ENCODE measurements around the gene TMEM79. TPM values are rescaled to one million over a fixed set of nuclear protein-coding genes. Genes with fewer than 3 reads are reported as not detected.

TMEM79 gene
- total RNA-seq, 1 donor from 2014 or later: 3.3 TPM

DNA sequence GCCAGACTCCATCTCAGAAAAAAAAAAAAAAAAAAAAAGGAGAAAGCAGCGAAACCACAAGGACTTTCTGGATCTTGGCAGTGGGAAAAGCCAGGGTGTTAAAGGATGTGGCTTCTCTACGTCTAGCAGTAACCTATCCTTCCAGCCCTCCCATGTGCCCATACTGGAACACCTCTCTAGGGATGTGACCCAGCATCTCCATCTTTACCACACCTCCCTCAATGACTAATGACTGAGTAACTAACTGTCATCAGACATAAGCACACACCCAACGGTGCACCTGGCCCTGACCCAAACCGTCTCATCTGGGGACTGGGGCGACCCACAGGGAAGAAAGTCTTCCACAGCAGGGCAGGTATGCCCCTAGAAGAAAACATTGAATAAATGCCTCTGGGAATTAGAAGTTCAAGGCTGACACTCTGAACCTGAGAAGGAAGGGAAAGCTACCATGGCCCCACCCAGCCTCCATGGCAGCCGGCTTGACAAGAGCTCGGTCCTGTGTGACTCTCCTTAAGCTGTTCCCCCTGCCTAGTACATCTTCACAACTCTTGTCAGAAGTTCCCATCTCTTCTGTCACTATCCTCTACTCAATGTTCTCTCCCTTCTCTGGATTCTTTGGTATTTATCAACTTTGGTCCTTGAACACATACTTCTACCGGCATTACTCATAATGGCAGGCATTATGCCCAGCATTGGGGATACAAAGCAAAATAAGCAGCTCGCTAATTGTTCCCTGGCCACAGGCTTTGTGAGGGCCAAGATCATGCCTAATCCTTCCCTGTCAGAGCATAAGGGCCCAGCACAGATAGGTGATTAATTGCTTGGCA lies 21.5 kb upstream of the TMEM79 start:
- Mint-ChIP-seq H3K4me3 (ENCODE audit: unreplicated experiment) (no peak overlapping the region), H3K27ac (ENCODE audit: unreplicated experiment) (no peak overlapping the region)

DNA sequence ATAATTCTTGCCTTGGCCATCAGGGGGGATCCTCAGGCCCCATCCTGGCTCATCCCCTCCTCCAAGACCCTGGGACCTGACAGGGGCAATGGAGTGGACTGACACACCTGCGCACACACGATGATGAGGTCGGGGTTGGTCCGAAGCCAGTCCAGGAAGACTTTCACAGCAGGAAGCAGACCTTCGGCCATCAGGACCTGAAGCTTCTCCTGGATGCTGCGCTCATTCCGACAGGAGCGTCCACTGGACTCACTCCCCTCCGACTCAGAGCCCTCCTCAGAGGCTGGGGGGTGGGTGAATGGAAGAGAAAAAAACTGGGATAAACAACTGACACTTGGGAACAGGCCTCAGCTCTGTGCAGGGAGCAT lies 20.9 kb upstream of the TMEM79 start:
- Mint-ChIP-seq H3K27ac (ENCODE audit: unreplicated experiment) (no peak overlapping the region), H3K36me3 (ENCODE audit: unreplicated experiment) (peaks cover 67% of the 10 kb centered on the region), H3K9me3 (ENCODE audit: unreplicated experiment) (no peaks in the 10 kb centered on the region), H3K4me3 (ENCODE audit: unreplicated experiment) (no peak overlapping the region), H3K27me3 (ENCODE audit: unreplicated experiment) (no peaks in the 10 kb centered on the region), H3K4me1 (ENCODE audit: unreplicated experiment) (no peaks in the 10 kb centered on the region)
- no peak for DNase-seq (ENCODE audit: extremely low spot score, unreplicated experiment)
- TF ChIP-seq, protein P1, sequence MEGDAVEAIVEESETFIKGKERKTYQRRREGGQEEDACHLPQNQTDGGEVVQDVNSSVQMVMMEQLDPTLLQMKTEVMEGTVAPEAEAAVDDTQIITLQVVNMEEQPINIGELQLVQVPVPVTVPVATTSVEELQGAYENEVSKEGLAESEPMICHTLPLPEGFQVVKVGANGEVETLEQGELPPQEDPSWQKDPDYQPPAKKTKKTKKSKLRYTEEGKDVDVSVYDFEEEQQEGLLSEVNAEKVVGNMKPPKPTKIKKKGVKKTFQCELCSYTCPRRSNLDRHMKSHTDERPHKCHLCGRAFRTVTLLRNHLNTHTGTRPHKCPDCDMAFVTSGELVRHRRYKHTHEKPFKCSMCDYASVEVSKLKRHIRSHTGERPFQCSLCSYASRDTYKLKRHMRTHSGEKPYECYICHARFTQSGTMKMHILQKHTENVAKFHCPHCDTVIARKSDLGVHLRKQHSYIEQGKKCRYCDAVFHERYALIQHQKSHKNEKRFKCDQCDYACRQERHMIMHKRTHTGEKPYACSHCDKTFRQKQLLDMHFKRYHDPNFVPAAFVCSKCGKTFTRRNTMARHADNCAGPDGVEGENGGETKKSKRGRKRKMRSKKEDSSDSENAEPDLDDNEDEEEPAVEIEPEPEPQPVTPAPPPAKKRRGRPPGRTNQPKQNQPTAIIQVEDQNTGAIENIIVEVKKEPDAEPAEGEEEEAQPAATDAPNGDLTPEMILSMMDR (IDR thresholded peaks at IDR 0.05): no peak

More for the DNA sequence above, 21.5 kb upstream of the TMEM79 start:
- H3K4me1 Mint-ChIP-seq (ENCODE audit: unreplicated experiment): no peaks in the 10 kb centered on the region
- DNase-seq (ENCODE audit: extremely low spot score, unreplicated experiment): no peak
- TF ChIP-seq, protein P1 (IDR thresholded peaks at IDR 0.05): no peak
- H3K9me3 Mint-ChIP-seq (ENCODE audit: unreplicated experiment): no peaks in the 10 kb centered on the region
- peaks cover 69% of the 10 kb centered on the region for H3K36me3 Mint-ChIP-seq (ENCODE audit: unreplicated experiment)
- no peaks in the 10 kb centered on the region for H3K27me3 Mint-ChIP-seq (ENCODE audit: unreplicated experiment)

DNA sequence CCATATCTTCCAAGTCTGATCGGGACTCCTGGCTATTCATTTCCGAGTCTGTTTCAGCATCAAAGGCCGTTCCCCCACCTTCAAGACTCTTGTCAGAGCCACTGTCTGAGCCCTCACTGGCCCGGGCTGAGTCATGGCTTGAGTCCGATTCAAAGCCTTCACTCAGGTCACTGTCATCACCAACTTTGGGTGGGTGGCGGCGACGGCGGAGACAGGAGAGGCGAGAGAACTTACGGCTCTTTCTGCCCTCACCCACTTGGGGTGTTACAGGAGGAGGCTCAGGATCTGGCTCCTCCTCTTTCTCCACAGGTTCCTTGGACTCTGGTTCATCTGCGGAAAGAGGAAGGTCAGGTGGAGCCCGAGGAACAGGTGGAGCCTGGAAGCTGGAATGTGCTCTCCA lies 18.1 kb upstream of the TMEM79 start:
- DNase-seq (ENCODE audit: extremely low spot score, unreplicated experiment): no peak
- no peaks in the 10 kb centered on the region for H3K9me3 Mint-ChIP-seq (ENCODE audit: unreplicated experiment)
- H3K36me3 Mint-ChIP-seq (ENCODE audit: unreplicated experiment): peaks cover 61% of the 10 kb centered on the region

DNA sequence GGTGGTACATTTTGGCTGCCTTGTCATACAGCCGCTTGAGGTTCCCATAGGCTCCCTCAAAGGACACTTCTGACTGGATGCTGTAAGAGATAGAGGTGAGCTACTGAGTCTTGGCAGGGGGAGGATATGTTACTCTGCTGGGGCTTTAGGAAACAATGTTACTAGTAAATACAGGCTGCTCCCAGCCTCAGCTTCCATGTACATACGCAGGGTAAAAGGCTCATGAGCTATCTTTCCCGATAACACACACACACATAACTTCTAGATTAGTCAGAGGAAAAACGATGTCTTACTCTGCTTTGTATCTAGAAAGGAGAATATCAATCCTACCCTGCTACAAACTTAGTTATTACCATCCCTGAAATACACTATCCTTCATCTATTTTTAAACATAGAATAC lies 15.8 kb upstream of the TMEM79 start:
- Mint-ChIP-seq H3K4me3 (ENCODE audit: unreplicated experiment) (no peak overlapping the region), H3K36me3 (ENCODE audit: unreplicated experiment) (peaks cover 62% of the 10 kb centered on the region), H3K27me3 (ENCODE audit: unreplicated experiment) (no peaks in the 10 kb centered on the region), H3K9me3 (ENCODE audit: unreplicated experiment) (no peaks in the 10 kb centered on the region), H3K4me1 (ENCODE audit: unreplicated experiment) (no peaks in the 10 kb centered on the region), H3K27ac (ENCODE audit: unreplicated experiment) (no peak overlapping the region)
- DNase-seq (ENCODE audit: extremely low spot score, unreplicated experiment): no peak
- TF ChIP-seq, protein P1 (IDR thresholded peaks at IDR 0.05): no peak

More for the DNA sequence above, 18.1 kb upstream of the TMEM79 start:
- Mint-ChIP-seq H3K27ac (ENCODE audit: unreplicated experiment) (no peak overlapping the region), H3K27me3 (ENCODE audit: unreplicated experiment) (no peaks in the 10 kb centered on the region), H3K4me3 (ENCODE audit: unreplicated experiment) (no peak overlapping the region), H3K4me1 (ENCODE audit: unreplicated experiment) (no peaks in the 10 kb centered on the region)
- TF ChIP-seq, protein P1 (IDR thresholded peaks at IDR 0.05): no peak

DNA sequence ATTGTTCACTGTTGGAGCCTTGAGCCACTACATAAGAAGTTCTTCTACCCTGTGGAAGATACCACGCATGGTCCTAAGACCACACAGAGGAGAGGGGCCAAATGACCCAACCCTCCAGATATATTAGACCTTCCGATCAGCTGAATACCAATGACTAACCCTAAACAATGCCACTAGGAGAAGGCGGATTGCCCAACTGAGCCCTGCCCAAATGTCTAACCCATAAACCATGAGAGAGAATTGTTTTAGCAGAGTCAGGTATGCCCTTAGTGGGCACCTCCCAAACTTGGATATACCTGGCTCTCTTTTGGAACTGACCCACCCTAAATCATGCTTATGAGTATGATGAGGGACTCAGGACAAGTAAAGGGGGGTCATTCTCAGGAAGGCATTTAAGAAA lies 13.8 kb upstream of the TMEM79 start:
- peaks cover 68% of the 10 kb centered on the region for H3K36me3 Mint-ChIP-seq (ENCODE audit: unreplicated experiment)

More for the DNA sequence above, 13.8 kb upstream of the TMEM79 start:
- no peak for DNase-seq (ENCODE audit: extremely low spot score, unreplicated experiment)
- Mint-ChIP-seq H3K4me3 (ENCODE audit: unreplicated experiment) (no peak overlapping the region), H3K4me1 (ENCODE audit: unreplicated experiment) (no peaks in the 10 kb centered on the region), H3K27me3 (ENCODE audit: unreplicated experiment) (no peaks in the 10 kb centered on the region), H3K9me3 (ENCODE audit: unreplicated experiment) (no peaks in the 10 kb centered on the region), H3K27ac (ENCODE audit: unreplicated experiment) (no peak overlapping the region)
- TF ChIP-seq, protein P1 (IDR thresholded peaks at IDR 0.05): no peak

All from osteocyte (in vitro differentiated cells).